Parathyroid adenoma (tissue), 2 donors: Measurements from ENCODE around the gene GFOD2.

Source experiments
- H2AFZ ChIP-seq: fragments of 300-600 bp; sonication (generic); one replicate; pipeline ENCODE4 v1.7.0; 2017; ENCODE audit warnings: antibody characterized with exemption, mild to moderate bottlenecking
- H3K27ac ChIP-seq: fragments of 300-600 bp; sonication (generic); one replicate; pipeline ENCODE4 v1.7.0; 2017
- H3K27me3 ChIP-seq: fragments of 300-600 bp; sonication (generic); one replicate; pipeline ENCODE4 v1.7.0; 2017; ENCODE audit warnings: low read length; ENCODE audit not compliant: control insufficient read depth, insufficient read depth
- H3K36me3 ChIP-seq: fragments of 300-600 bp; sonication (generic); one replicate; pipeline ENCODE4 v1.7.0; 2017; ENCODE audit warnings: low read length; ENCODE audit not compliant: control insufficient read depth, insufficient read depth
- H3K4me1 ChIP-seq: fragments of 300-600 bp; sonication (generic); one replicate; pipeline ENCODE4 v1.7.0; 2017; ENCODE audit warnings: control low read depth
- H3K4me2 ChIP-seq: fragments of 300-600 bp; sonication (generic); one replicate; pipeline ENCODE4 v1.7.0; 2017; ENCODE audit warnings: low read length
- H3K4me3 ChIP-seq: fragments of 300-600 bp; sonication (generic); one replicate; pipeline ENCODE4 v1.7.0; 2017; ENCODE audit warnings: low read depth, low read length
- H3K79me2 ChIP-seq: fragments of 300-600 bp; sonication (generic); one replicate; pipeline ENCODE4 v1.7.0; 2017; ENCODE audit warnings: control low read depth
- H3K9ac ChIP-seq: fragments of 300-600 bp; sonication (generic); one replicate; pipeline ENCODE4 v1.7.0; 2017; ENCODE audit warnings: mild to moderate bottlenecking
- H3K9me3 ChIP-seq: fragments of 300-600 bp; sonication (generic); one replicate; pipeline ENCODE4 v1.7.0; 2017; ENCODE audit warnings: low read length; ENCODE audit not compliant: control insufficient read depth
- CTCF ChIP-seq: fragments of 300-600 bp; sonication (generic); IDR thresholded peaks from one replicate; pipeline ENCODE4 v1.7.0; 2017; ENCODE audit warnings: antibody characterized with exemption, mild to moderate bottlenecking
- donor health status: primary hyperparathyroidism.

The GFOD2 gene

GRCh38 chr16:67723151-67723910 lies 4.2 kb upstream of the GFOD2 start:
- H3K4me2 ChIP-seq: no peak overlapping the region
- no peak for TF ChIP-seq CTCF
- H3K27ac ChIP-seq: no peak overlapping the region
- no peaks in the 10 kb centered on the region for H3K36me3 ChIP-seq
- H2AFZ ChIP-seq: no peak overlapping the region
- H3K4me1 ChIP-seq: peaks cover 7% of the 10 kb centered on the region
- no peaks in the 10 kb centered on the region for H3K27me3 ChIP-seq
- H3K9ac ChIP-seq: no peak overlapping the region
- H3K4me3 ChIP-seq: no peak overlapping the region
- H3K79me2 ChIP-seq: peaks cover 8% of the 10 kb centered on the region
- H3K9me3 ChIP-seq: no peaks in the 10 kb centered on the region

GRCh38 chr16:67720236-67720635 lies 1.1 kb upstream of the GFOD2 start:
- Histone ChIP-seq H3K27me3 (no peaks in the 10 kb centered on the region), H3K9me3 (no peaks in the 10 kb centered on the region), H3K27ac (peak overlapping the region; percentile 76), H2AFZ (peak overlapping the region; percentile 97), H3K36me3 (no peaks in the 10 kb centered on the region), H3K4me2 (peak overlapping the region; percentile 97), H3K4me1 (peaks cover 14% of the 10 kb centered on the region), H3K4me3 (peak overlapping the region; percentile 96), H3K9ac (no peak overlapping the region), H3K79me2 (peaks cover 34% of the 10 kb centered on the region)
- no peak for TF ChIP-seq CTCF

GRCh38 chr16:67719778-67720144 lies 645 bp upstream of the GFOD2 start:
- Histone ChIP-seq H3K27me3 (no peaks in the 10 kb centered on the region), H3K9ac (no peak overlapping the region), H3K36me3 (no peaks in the 10 kb centered on the region), H2AFZ (peak overlapping the region; percentile 97), H3K9me3 (no peaks in the 10 kb centered on the region), H3K4me1 (peaks cover 14% of the 10 kb centered on the region), H3K4me3 (peak overlapping the region; percentile 96), H3K79me2 (peaks cover 37% of the 10 kb centered on the region), H3K27ac (peak overlapping the region; percentile 76), H3K4me2 (peak overlapping the region; percentile 97)
- TF ChIP-seq CTCF: no peak

- TF ChIP-seq CTCF: no peak
- peak overlapping the region; percentile 76 for H3K27ac ChIP-seq
- H3K9ac ChIP-seq: peak overlapping the region; percentile 42
Measured at GRCh38 chr16:67718668-67719047, 458 bp downstream of the GFOD2 start.

GRCh38 chr16:67716097-67716496 lies 3.0 kb downstream of the GFOD2 start:
- Histone ChIP-seq H3K27ac (no peak overlapping the region), H3K36me3 (no peaks in the 10 kb centered on the region), H3K4me2 (no peak overlapping the region), H3K79me2 (peaks cover 58% of the 10 kb centered on the region), H2AFZ (no peak overlapping the region), H3K4me3 (no peak overlapping the region), H3K27me3 (no peaks in the 10 kb centered on the region), H3K9ac (no peak overlapping the region), H3K9me3 (no peaks in the 10 kb centered on the region), H3K4me1 (peaks cover 14% of the 10 kb centered on the region)
- TF ChIP-seq CTCF: no peak

More at GRCh38 chr16:67718668-67719047, 458 bp downstream of the GFOD2 start:
- Histone ChIP-seq H3K36me3 (no peaks in the 10 kb centered on the region), H3K27me3 (no peaks in the 10 kb centered on the region), H2AFZ (peak overlapping the region; percentile 97), H3K9me3 (no peaks in the 10 kb centered on the region), H3K4me1 (peaks cover 14% of the 10 kb centered on the region), H3K4me3 (peak overlapping the region; percentile 96), H3K4me2 (peak overlapping the region; percentile 97), H3K79me2 (peaks cover 46% of the 10 kb centered on the region)
